Measurements from ENCODE around the gene PSMF1. TPM values are rescaled to one million over a fixed set of nuclear protein-coding genes. Genes with fewer than 3 reads are reported as not detected.

Gene PSMF1
- total RNA-seq, 1 donor from 2014 or later: 129 TPM

- H3K4me1 Mint-ChIP-seq (ENCODE audit: unreplicated experiment): peaks cover 8% of the 10 kb centered on the region
- no peak for TF ChIP-seq CTCF (IDR thresholded peaks at IDR 0.05)
- H3K27me3 Mint-ChIP-seq (ENCODE audit: unreplicated experiment): peaks cover 2% of the 10 kb centered on the region
- H3K9me3 Mint-ChIP-seq (ENCODE audit: unreplicated experiment): peaks cover 5% of the 10 kb centered on the region
- no peak for DNase-seq (ENCODE audit: extremely low spot score, unreplicated experiment)
- no peak overlapping the region for H3K4me3 Mint-ChIP-seq (ENCODE audit: unreplicated experiment)
- no peaks in the 10 kb centered on the region for H3K36me3 Mint-ChIP-seq (ENCODE audit: unreplicated experiment)
- no peak overlapping the region for H3K27ac Mint-ChIP-seq (ENCODE audit: unreplicated experiment)
Measured at GRCh38 chr20:1094751-1095150, 23.7 kb upstream of the PSMF1 start.

- H3K36me3 Mint-ChIP-seq (ENCODE audit: unreplicated experiment): no peaks in the 10 kb centered on the region
- no peak for TF ChIP-seq CTCF (IDR thresholded peaks at IDR 0.05)
- H3K9me3 Mint-ChIP-seq (ENCODE audit: unreplicated experiment): peaks cover 16% of the 10 kb centered on the region
- no peak for DNase-seq (ENCODE audit: extremely low spot score, unreplicated experiment)
- no peak overlapping the region for H3K27ac Mint-ChIP-seq (ENCODE audit: unreplicated experiment)
- H3K4me1 Mint-ChIP-seq (ENCODE audit: unreplicated experiment): no peaks in the 10 kb centered on the region
- peaks cover 10% of the 10 kb centered on the region for H3K27me3 Mint-ChIP-seq (ENCODE audit: unreplicated experiment)
- H3K4me3 Mint-ChIP-seq (ENCODE audit: unreplicated experiment): no peak overlapping the region
Measured at GRCh38 chr20:1101533-1101932, 16.9 kb upstream of the PSMF1 start.

- peaks cover 9% of the 10 kb centered on the region for H3K27me3 Mint-ChIP-seq (ENCODE audit: unreplicated experiment)
- peaks cover 16% of the 10 kb centered on the region for H3K9me3 Mint-ChIP-seq (ENCODE audit: unreplicated experiment)
- H3K27ac Mint-ChIP-seq (ENCODE audit: unreplicated experiment): no peak overlapping the region
- no peak for TF ChIP-seq CTCF (IDR thresholded peaks at IDR 0.05)
- no peaks in the 10 kb centered on the region for H3K4me1 Mint-ChIP-seq (ENCODE audit: unreplicated experiment)
- DNase-seq (ENCODE audit: extremely low spot score, unreplicated experiment): no peak
- no peak overlapping the region for H3K4me3 Mint-ChIP-seq (ENCODE audit: unreplicated experiment)
- H3K36me3 Mint-ChIP-seq (ENCODE audit: unreplicated experiment): no peaks in the 10 kb centered on the region
Measured at GRCh38 chr20:1102016-1102415, 16.4 kb upstream of the PSMF1 start.

GRCh38 chr20:1103751-1104150, 14.7 kb upstream of the PSMF1 start:
- no peak overlapping the region for H3K4me3 Mint-ChIP-seq (ENCODE audit: unreplicated experiment)
- no peak for DNase-seq (ENCODE audit: extremely low spot score, unreplicated experiment)
- TF ChIP-seq CTCF (IDR thresholded peaks at IDR 0.05): no peak
- peaks cover 16% of the 10 kb centered on the region for H3K9me3 Mint-ChIP-seq (ENCODE audit: unreplicated experiment)
- H3K27ac Mint-ChIP-seq (ENCODE audit: unreplicated experiment): no peak overlapping the region
- peaks cover 8% of the 10 kb centered on the region for H3K27me3 Mint-ChIP-seq (ENCODE audit: unreplicated experiment)
- H3K4me1 Mint-ChIP-seq (ENCODE audit: unreplicated experiment): no peaks in the 10 kb centered on the region
- H3K36me3 Mint-ChIP-seq (ENCODE audit: unreplicated experiment): no peaks in the 10 kb centered on the region

- Mint-ChIP-seq H3K27ac (ENCODE audit: unreplicated experiment) (no peak overlapping the region), H3K36me3 (ENCODE audit: unreplicated experiment) (no peaks in the 10 kb centered on the region), H3K4me1 (ENCODE audit: unreplicated experiment) (no peaks in the 10 kb centered on the region), H3K27me3 (ENCODE audit: unreplicated experiment) (peaks cover 8% of the 10 kb centered on the region), H3K9me3 (ENCODE audit: unreplicated experiment) (peaks cover 16% of the 10 kb centered on the region), H3K4me3 (ENCODE audit: unreplicated experiment) (no peak overlapping the region)
- no peak for DNase-seq (ENCODE audit: extremely low spot score, unreplicated experiment)
- TF ChIP-seq CTCF (IDR thresholded peaks at IDR 0.05): no peak
Measured at GRCh38 chr20:1105599-1106194, 12.7 kb upstream of the PSMF1 start.
